NCI-H2029 treated with DMSO at 0.1 percent for 48 hours (cell line): Measurements from ENCODE around the gene OLFM1.
"Not testable (repeated sequence)": the region's sequence is repeated elsewhere in the genome, so short reads cannot be mapped to it uniquely, and the experiment has no call there.

Experiments used
- DNase-seq: peaks from one replicate; lab custom pipeline; 2025; lab: John Stamatoyannopoulos, UW

OLFM1 gene

GRCh38 chr9:135134268-135135022 is 47.0 kb downstream of the OLFM1 start:
- DNase-seq = no peak

GRCh38 chr9:135135171-135135928 is 47.9 kb downstream of the OLFM1 start:
- no peak for DNase-seq

GRCh38 chr9:135135929-135136315 is 48.5 kb downstream of the OLFM1 start:
- no peak for DNase-seq

GRCh38 chr9:135136481-135136880 is 49.0 kb downstream of the OLFM1 start:
- no peak for DNase-seq

- no peak for DNase-seq
These were observed 49.7 kb downstream of the OLFM1 start for GRCh38 chr9:135136991-135137832.

GRCh38 chr9:135138078-135138855 is 50.8 kb downstream of the OLFM1 start:
- DNase-seq = no peak

- no peak for DNase-seq
These were observed 52.0 kb downstream of the OLFM1 start for GRCh38 chr9:135139366-135139959.

GRCh38 chr9:135141183-135141774 is 53.8 kb downstream of the OLFM1 start:
- no peak for DNase-seq

GRCh38 chr9:135144581-135145170 is 57.2 kb downstream of the OLFM1 start:
- no peak for DNase-seq

GRCh38 chr9:135145312-135145711 is 57.8 kb downstream of the OLFM1 start:
- DNase-seq = no peak

GRCh38 chr9:135146241-135146640 is 58.8 kb downstream of the OLFM1 start:
- DNase-seq = no peak

- no peak for DNase-seq
These were observed 59.5 kb downstream of the OLFM1 start for GRCh38 chr9:135146766-135147473.

GRCh38 chr9:135147474-135147805 is 60.0 kb downstream of the OLFM1 start:
- DNase-seq = no peak

- no peak for DNase-seq
These were observed 60.5 kb downstream of the OLFM1 start for GRCh38 chr9:135147938-135148337.

GRCh38 chr9:135148386-135148785 is 60.9 kb downstream of the OLFM1 start:
- no peak for DNase-seq

- not testable (repeated sequence) for DNase-seq
These were observed 62.4 kb downstream of the OLFM1 start for GRCh38 chr9:135149901-135150300.

- DNase-seq = no peak
These were observed 63.5 kb downstream of the OLFM1 start for GRCh38 chr9:135150981-135151380.

- no peak for DNase-seq
These were observed 64.5 kb downstream of the OLFM1 start for GRCh38 chr9:135151757-135152613.
